SW 1271 (cell line): ENCODE measurements around the gene CRCP.

Experiments
- DNase-seq, 2 experiments: peaks; one replicate each; lab custom pipeline; 2025; lab: John Stamatoyannopoulos, UW

The CRCP gene

GRCh38 chr7:66189695-66190503 lies 75.3 kb downstream of the CRCP start:
- DNase-seq: no peak

- no peak for DNase-seq
Observed at GRCh38 chr7:66190504-66190857, 75.8 kb downstream of the CRCP start.

DNA sequence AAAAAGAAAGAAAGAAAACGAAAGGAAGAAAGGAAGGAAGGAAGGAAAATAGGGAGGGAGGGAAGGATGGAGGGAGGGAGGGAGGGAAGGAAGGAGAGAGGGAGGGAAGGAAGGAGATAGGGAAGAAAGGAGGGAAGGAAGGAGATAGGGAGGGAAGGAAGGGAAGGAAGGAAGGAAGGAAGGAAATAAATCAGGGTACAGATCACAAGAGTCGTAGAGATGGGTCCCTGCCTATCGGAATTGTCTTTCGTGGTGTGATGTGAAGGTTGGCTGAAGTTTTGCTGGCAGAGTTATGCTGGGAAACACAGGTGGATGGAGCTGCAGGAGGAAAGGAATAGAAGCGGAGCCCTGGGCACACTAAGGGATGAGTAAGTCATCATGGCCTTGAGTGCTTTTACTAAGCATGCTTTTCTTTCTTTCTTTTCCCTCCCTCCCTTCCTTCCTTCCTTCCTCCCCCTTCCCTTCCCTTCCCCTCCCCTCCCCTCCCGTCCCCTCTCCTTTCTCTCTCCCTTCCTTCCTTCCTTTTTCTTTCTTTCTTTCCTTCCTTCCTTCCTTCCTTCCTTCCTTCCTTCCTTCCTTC lies 78.6 kb downstream of the CRCP start:
- no peak for DNase-seq

- no peak for DNase-seq
Observed at GRCh38 chr7:66198469-66198868, 83.8 kb downstream of the CRCP start.

- no peak for DNase-seq
Observed at GRCh38 chr7:66198956-66199355, 84.3 kb downstream of the CRCP start.

- no peak for DNase-seq
Observed at GRCh38 chr7:66202441-66202840, 87.8 kb downstream of the CRCP start.
